ENCODE measurements around the gene ELF1. TPM values are rescaled to one million over a fixed set of nuclear protein-coding genes. Genes with fewer than 3 reads are reported as not detected.
A peak's percentile ranks its signal among the peaks of the same experiment; 100 is the strongest.

The ELF1 gene
- total and polyA plus RNA-seq, 10 of the 15 experiments (the other 5 are each of a cell fraction or from before 2014, with no cell fraction given), result 43.3 to 97.6 (median 55.7) TPM

GRCh38 chr13:41061075-41061913, 42.2 kb upstream of the ELF1 start, which contains the start of gene WBP4 (continued):
- no peak for TF ChIP-seq HSF1 (IDR thresholded peaks at IDR 0.05; ENCODE audit: low read depth, low read length)
- TF ChIP-seq GABPA (IDR thresholded peaks at IDR 0.05; ENCODE audit: low read depth), result no peak
- TF ChIP-seq MLLT1 (IDR thresholded peaks at IDR 0.05), result peak; percentile 55; the same call in 1 of the 2 replicates
- no peak; the same call in 1 of the 2 replicates for TF ChIP-seq PAX5 (IDR thresholded peaks at IDR 0.05; ENCODE audit: borderline replicate concordance, low read depth, low read length)
- TF ChIP-seq SIN3A (IDR thresholded peaks at IDR 0.05; ENCODE audit: low read depth, low read length), result 0 out of 2 replicates have a peak, but pooled peaks have one; percentile 36
- TF ChIP-seq WRNIP1 (IDR thresholded peaks at IDR 0.05; ENCODE audit: borderline replicate concordance, low read depth, low read length), result no peak

DNA sequence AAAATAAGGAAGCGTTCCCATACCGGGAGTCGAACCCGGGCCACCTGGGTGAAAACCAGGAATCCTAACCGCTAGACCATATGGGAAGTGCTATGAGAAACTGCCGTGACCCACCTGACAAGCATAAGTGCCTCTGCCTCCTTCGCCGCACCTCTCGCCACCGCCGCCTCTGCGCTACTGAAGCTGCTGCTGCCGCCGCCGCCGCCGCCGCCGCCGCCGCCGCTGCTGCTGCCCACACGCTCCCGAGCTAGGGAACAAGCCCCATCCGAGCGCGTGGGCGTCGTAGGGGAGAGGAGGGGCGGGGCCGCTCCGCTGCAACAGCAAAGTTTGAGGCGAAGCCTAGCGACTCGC, 41.6 kb upstream of the ELF1 start:
- intact Hi-C loops (cut with micrococcal nuclease; ENCODE audit: unreplicated experiment) (loop anchor here (2.0 to 5.0 kb wide), 5 partner anchors 42 to 250 kb away; partner anchors contain the start of genes ELF1, KBTBD6 and NAA16), in situ Hi-C loops (cut with MboI) (no loop called here)
- peaks cover 77% of the 10 kb centered on the region for H3K79me2 ChIP-seq (ENCODE audit: control insufficient read depth, insufficient read depth, low read length)
- H3K27ac ChIP-seq (ENCODE audit: control insufficient read depth, insufficient read depth), result peak overlapping the region; percentile 96
- no peaks in the 10 kb centered on the region for H3K9me3 ChIP-seq (replicated peaks; ENCODE audit: control insufficient read depth, insufficient read depth, low read length)
- peak overlapping the region; percentile 99 for H2AFZ ChIP-seq (ENCODE audit: control insufficient read depth, low read depth, low read length)
- peak overlapping the region; percentile 94 for H3K4me3 ChIP-seq
- ChIA-PET RAD21 (ENCODE audit: unreplicated experiment) (interaction anchor here (0.7 to 9.9 kb wide), 18 partner anchors 9 to 1212 kb away, joined by 3 to 172 read pairs (median 4); partner anchors contain the start of gene ELF1), POLR2A (interaction anchor here (0.6 to 4.3 kb wide), 11 partner anchors 43 to 171 kb away, joined by 3 to 23 read pairs (median 4); partner anchors contain the start of gene ELF1), CTCF (interaction anchor here (0.9 to 5.2 kb wide), 10 partner anchors 13 to 162 kb away, joined by 3 to 32 read pairs (median 5); partner anchors contain the start of gene ELF1), SMC1A (ENCODE audit: uncharacterized antibody, unreplicated experiment) (interaction anchor here (0.7 to 2.6 kb wide), 11 partner anchors 30 to 171 kb away, joined by 3 to 14 read pairs (median 4); no protein-coding TSS in a partner anchor)
- FAIRE-seq (no peak), DNase-seq (ENCODE audit: low read depth, low spot score) (peak; percentile 73), ATAC-seq (peak; percentile 56)
- H3K27me3 ChIP-seq (replicated peaks in 1 of 2; ENCODE audit: control insufficient read depth in 2 of 2, insufficient read depth in 2 of 2, low read length in 1 of 2), result no peaks in the 10 kb centered on the region
- peak overlapping the region; percentile 94 for H3K9ac ChIP-seq (ENCODE audit: control insufficient read depth, insufficient read depth, low read length)
- H3K4me2 ChIP-seq (ENCODE audit: control insufficient read depth, insufficient read depth), result peak overlapping the region; percentile 64
- peaks cover 3% of the 10 kb centered on the region; the same call in 1 of the 2 replicates for H3K4me1 ChIP-seq (ENCODE audit: control insufficient read depth, insufficient read depth, low read length)
- H3K36me3 ChIP-seq (ENCODE audit: control insufficient read depth in 2 of 2, insufficient read depth in 2 of 2, low read length in 1 of 2), result 0 out of 4 replicates have a peak, but pooled peaks cover 0 to 3% of the 10 kb centered on the region in 2 experiments
- WGBS (ENCODE audit: insufficient coverage, insufficient replicate concordance, low lambda C conversion rate, missing lambda C conversion rate), result 0% methylated on average over 28 of the region's 35 CpGs
- H4K20me1 ChIP-seq (ENCODE audit: control insufficient read depth, insufficient read depth), result no peaks in the 10 kb centered on the region
- no TSS peak for BruUV-seq (replicated peaks)
- peak; percentile 12; the same call in 1 of the 2 replicates for TF ChIP-seq EED (IDR thresholded peaks at IDR 0.05; ENCODE audit: low read depth)
- TF ChIP-seq BACH1 (IDR thresholded peaks at IDR 0.05; ENCODE audit: borderline replicate concordance), result peak; percentile 29
- TF ChIP-seq ZSCAN29 (IDR thresholded peaks at IDR 0.05), result peak; percentile 76
- TF ChIP-seq SMAD5 (IDR thresholded peaks at IDR 0.05; ENCODE audit: low read depth), result 0 out of 2 replicates have a peak, but pooled peaks have one; percentile 14
- TF ChIP-seq POLR2AphosphoS5 (IDR thresholded peaks at IDR 0.05; ENCODE audit: low read length), result 0 out of 2 replicates have a peak, but pooled peaks have one; percentile 21
- TF ChIP-seq JUND (IDR thresholded peaks at IDR 0.05; ENCODE audit: low read depth, low read length), result no peak
- peak; percentile 87 for TF ChIP-seq SMARCA5 (IDR thresholded peaks at IDR 0.05)
- no peak for TF ChIP-seq CBX3 (IDR thresholded peaks at IDR 0.05; ENCODE audit: borderline replicate concordance, low read depth)
- TF ChIP-seq, protein P1, sequence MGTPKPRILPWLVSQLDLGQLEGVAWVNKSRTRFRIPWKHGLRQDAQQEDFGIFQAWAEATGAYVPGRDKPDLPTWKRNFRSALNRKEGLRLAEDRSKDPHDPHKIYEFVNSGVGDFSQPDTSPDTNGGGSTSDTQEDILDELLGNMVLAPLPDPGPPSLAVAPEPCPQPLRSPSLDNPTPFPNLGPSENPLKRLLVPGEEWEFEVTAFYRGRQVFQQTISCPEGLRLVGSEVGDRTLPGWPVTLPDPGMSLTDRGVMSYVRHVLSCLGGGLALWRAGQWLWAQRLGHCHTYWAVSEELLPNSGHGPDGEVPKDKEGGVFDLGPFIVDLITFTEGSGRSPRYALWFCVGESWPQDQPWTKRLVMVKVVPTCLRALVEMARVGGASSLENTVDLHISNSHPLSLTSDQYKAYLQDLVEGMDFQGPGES (IDR thresholded peaks at IDR 0.05), result peak; percentile 28; the same call in 1 of the 2 replicates
- no peak for TF ChIP-seq NFXL1 (IDR thresholded peaks at IDR 0.05; ENCODE audit: borderline replicate concordance)
- TF ChIP-seq POU2F2 (IDR thresholded peaks at IDR 0.05; ENCODE audit: borderline replicate concordance, low read depth, low read length), result peak; percentile 39; the same call in 1 of the 3 replicates
- TF ChIP-seq CHD4 (IDR thresholded peaks at IDR 0.05), result no peak
